ENCODE results near the gene ANKRD30A.

GRCh38 chr10:37095792-37096573, 29.4 kb upstream of the ANKRD30A start:
- TF ChIP-seq CTCF (conservative IDR thresholded peaks at IDR 0.05; ENCODE audit: low read depth in 2 of 2) = no peak
- no peak for TF ChIP-seq EZH2 (IDR thresholded peaks at IDR 0.05; ENCODE audit: low read depth, unreplicated experiment)
- no peak for TF ChIP-seq POLR2AphosphoS5 (IDR thresholded peaks at IDR 0.05; ENCODE audit: low read depth)
- TF ChIP-seq JUNB (IDR thresholded peaks at IDR 0.05; ENCODE audit: unreplicated experiment) = no peak
- no peak for TF ChIP-seq REST (IDR thresholded peaks at IDR 0.05; ENCODE audit: unreplicated experiment)

Data from GM23338 (cell line).